Measurements from ENCODE around the gene GAS6. TPM values are rescaled to one million over a fixed set of nuclear protein-coding genes. Genes with fewer than 3 reads are reported as not detected.

The GAS6 gene
- total and polyA plus RNA-seq, 9 of the 15 experiments (the other 6 are each of a cell fraction or from before 2014, with no cell fraction given): 0.14 to 9.7 (median 4.7) TPM; not detected in 1

- no peak for TF ChIP-seq ATF6 (CRISPR knock-in tag; IDR thresholded peaks at IDR 0.05)
- no peak for TF ChIP-seq ZNF3 (CRISPR knock-in tag; IDR thresholded peaks at IDR 0.05)
- 0 out of 2 replicates have a peak, but pooled peaks have one; percentile 15 for TF ChIP-seq CREM (IDR thresholded peaks at IDR 0.05; ENCODE audit: low read depth)
- TF ChIP-seq ETS2 (tag; IDR thresholded peaks at IDR 0.05; ENCODE audit: borderline replicate concordance, poor library complexity, severe bottlenecking): no peak
- TF ChIP-seq ZNF354B (CRISPR knock-in tag; IDR thresholded peaks at IDR 0.05): no peak
- no peak for TF ChIP-seq RUNX1 (IDR thresholded peaks at IDR 0.05; ENCODE audit: low read depth)
- no peak for TF ChIP-seq HMBOX1 (IDR thresholded peaks at IDR 0.05)
- TF ChIP-seq KDM1A (IDR thresholded peaks at IDR 0.05): peak in 1 of 2 experiments; percentile 32; a peak in 2 of 4 replicates
- TF ChIP-seq DEAF1 (CRISPR knock-in tag; IDR thresholded peaks at IDR 0.05): no peak
- TF ChIP-seq HES1 (IDR thresholded peaks at IDR 0.05; ENCODE audit: low read depth): peak; percentile 33; the same call in 1 of the 2 replicates
- TF ChIP-seq PBX2 (CRISPR knock-in tag; IDR thresholded peaks at IDR 0.05; ENCODE audit: low read depth): no peak
- TF ChIP-seq PBX2 (tag; conservative IDR thresholded peaks at IDR 0.05; ENCODE audit: low read depth): peak; percentile 88
- no peak for TF ChIP-seq HDAC6 (IDR thresholded peaks at IDR 0.05; ENCODE audit: low read depth, low read length)
- TF ChIP-seq PHF8 (IDR thresholded peaks at IDR 0.05; ENCODE audit: borderline replicate concordance, low read length): no peak
- TF ChIP-seq CTBP1 (IDR thresholded peaks at IDR 0.05; ENCODE audit: borderline replicate concordance): peak; percentile 44; the same call in 1 of the 2 replicates
- TF ChIP-seq ZBTB7A (IDR thresholded peaks at IDR 0.05; ENCODE audit: borderline replicate concordance, control insufficient read depth, low read depth, low read length): no peak
Observed at GRCh38 chr13:113786262-113786841, 77.5 kb downstream of the GAS6 start (continued).

Data from K562 (cell line).